Effector memory CD4-positive, alpha-beta T cell (primary cell): ENCODE measurements around the gene KLHL29.

ENCODE experiments used
- DNase-seq, 3 donors: peaks; one replicate each; pipeline ENCODE4 v3.0.0-alpha.2; 2020
- H3K27ac ChIP-seq: 2 replicates; pipeline ENCODE4 v1.7.0; 2013; ENCODE audit warnings: mild to moderate bottlenecking, low read length, moderate library complexity; ENCODE audit not compliant: insufficient read depth, poor library complexity, severe bottlenecking
- H3K27me3 ChIP-seq: replicated peaks from 2 replicates; pipeline ENCODE4 v1.7.0; 2013; ENCODE audit warnings: mild to moderate bottlenecking, low read length; ENCODE audit not compliant: insufficient read depth, control insufficient read depth, poor library complexity, severe bottlenecking
- H3K36me3 ChIP-seq: 2 replicates; pipeline ENCODE4 v1.7.0; 2013; ENCODE audit warnings: mild to moderate bottlenecking, low read length, moderate library complexity; ENCODE audit not compliant: control insufficient read depth, insufficient read depth
- H3K4me1 ChIP-seq: 2 replicates; pipeline ENCODE4 v1.7.0; 2013; ENCODE audit warnings: low read length, mild to moderate bottlenecking; ENCODE audit not compliant: control insufficient read depth, insufficient read depth, poor library complexity, severe bottlenecking
- H3K4me3 ChIP-seq: 2 replicates; pipeline ENCODE4 v1.7.0; 2013; ENCODE audit warnings: low read length, low read depth, mild to moderate bottlenecking; ENCODE audit not compliant: insufficient read depth, poor library complexity, severe bottlenecking
- H3K9me3 ChIP-seq: 2 replicates; pipeline ENCODE4 v1.7.0; 2013; ENCODE audit warnings: mild to moderate bottlenecking, low read length, moderate library complexity; ENCODE audit not compliant: control insufficient read depth

The KLHL29 gene

DNA sequence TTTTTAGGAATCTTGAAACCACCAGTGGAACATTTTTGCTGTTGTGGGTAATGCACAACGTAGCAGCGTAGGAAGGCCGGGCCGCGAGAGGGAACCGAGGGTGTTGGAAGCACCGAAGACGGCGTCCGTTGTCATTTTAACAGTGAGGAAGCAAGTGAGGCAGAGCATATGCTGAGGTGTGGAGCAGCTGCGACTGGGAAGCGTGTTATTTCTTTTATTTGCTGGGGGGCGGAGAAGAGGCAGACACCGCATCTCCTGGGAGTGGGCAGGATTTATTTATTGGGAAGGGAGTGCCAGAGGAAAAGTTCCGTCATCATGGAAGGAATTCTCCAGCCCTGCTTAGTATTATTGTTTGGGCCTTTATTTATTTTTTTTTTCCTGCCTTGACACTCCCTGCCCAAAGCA is 232.8 kb downstream of the KLHL29 start:
- no peaks in the 10 kb centered on the region for H3K4me1 ChIP-seq
- H3K4me3 ChIP-seq = no peak overlapping the region
- H3K36me3 ChIP-seq = no peaks in the 10 kb centered on the region

DNA sequence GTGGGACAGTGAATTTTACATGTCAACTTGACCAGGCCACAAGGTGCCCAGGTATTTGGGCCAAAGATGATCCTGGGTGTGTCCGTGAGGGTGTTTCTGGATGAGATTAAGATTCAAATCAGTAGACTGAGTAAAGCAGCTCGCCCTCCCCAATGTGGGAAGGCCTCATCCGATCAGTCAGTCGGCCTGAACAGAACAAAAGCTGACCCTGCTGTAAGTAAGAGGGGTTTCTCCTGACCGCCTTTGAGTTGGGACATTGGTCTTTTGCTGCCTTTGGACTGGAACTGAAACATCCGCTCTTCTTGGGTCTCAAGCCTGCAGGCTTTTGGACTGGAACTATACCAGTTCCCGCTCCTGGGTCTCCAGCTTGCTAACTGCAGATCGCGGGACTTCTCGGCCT is 233.3 kb downstream of the KLHL29 start:
- no peaks in the 10 kb centered on the region for H3K27me3 ChIP-seq
- no peaks in the 10 kb centered on the region for H3K9me3 ChIP-seq
- no peaks in the 10 kb centered on the region for H3K36me3 ChIP-seq
- DNase-seq = no peak
- no peak overlapping the region for H3K4me3 ChIP-seq
- no peaks in the 10 kb centered on the region for H3K4me1 ChIP-seq
- no peak overlapping the region for H3K27ac ChIP-seq

More for the DNA sequence above, 232.8 kb downstream of the KLHL29 start:
- H3K27ac ChIP-seq = no peak overlapping the region
- no peak for DNase-seq
- H3K27me3 ChIP-seq = no peaks in the 10 kb centered on the region
- no peaks in the 10 kb centered on the region for H3K9me3 ChIP-seq

DNA sequence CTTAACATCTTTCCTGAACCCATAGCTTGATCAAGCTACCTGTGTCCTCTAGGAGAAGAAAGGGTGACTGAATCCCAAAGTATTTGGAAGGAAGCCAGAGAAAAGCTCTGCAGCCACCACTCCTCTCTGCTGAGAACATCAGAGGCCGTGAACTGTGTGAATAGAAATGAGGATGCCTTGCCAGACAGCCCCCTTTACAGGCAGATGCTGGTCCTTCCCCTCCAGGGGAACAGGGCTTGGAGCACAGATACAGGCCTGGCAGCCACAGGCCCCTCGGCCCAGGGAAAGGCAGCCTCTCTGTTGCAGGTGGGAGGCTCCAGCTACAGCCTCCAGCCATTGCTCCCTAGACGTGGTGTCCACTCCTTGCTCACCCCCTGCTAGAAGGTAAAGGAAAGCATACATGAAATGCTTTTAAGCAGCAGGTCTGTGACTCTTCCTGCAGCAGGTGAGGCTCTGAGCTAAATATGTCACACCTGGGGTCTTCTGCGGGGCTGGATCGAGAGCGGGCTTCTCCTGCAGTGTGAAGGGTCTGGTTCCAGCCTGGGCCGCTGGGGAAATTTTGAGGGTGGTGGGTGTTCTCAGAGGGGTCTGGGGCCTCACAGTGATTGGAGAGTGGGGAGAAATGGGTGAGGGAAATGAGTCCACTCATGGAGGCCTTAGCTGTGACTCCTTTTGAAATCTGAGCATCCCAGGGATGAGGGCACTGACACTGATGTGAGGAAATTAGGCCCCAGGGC is 234.0 kb downstream of the KLHL29 start:
- no peak overlapping the region for H3K4me3 ChIP-seq
- H3K27me3 ChIP-seq = no peaks in the 10 kb centered on the region
- H3K4me1 ChIP-seq = no peaks in the 10 kb centered on the region
- H3K36me3 ChIP-seq = no peaks in the 10 kb centered on the region
- H3K27ac ChIP-seq = no peak overlapping the region
- H3K9me3 ChIP-seq = no peaks in the 10 kb centered on the region
- DNase-seq = no peak

DNA sequence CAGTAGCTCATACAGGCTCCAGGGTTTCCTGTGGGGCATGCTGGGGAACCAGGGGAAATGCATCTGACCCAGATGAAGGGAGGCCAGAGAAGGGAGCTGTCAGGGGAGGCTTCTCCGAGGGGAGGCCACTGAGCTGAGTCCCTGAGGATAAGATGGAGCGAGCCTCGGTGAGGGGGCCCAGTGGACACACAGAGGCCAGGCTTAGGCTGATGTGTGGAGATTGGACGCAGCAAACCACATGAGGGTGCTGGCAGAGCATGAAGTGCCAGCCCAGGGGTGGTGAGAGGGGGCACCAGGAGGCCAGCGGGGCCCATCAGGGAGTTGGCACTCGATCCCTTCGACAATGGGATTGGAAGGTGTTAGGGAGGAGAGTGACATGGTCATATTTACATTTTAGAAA is 235.0 kb downstream of the KLHL29 start:
- Histone ChIP-seq H3K27ac (no peak overlapping the region), H3K27me3 (no peaks in the 10 kb centered on the region), H3K36me3 (no peaks in the 10 kb centered on the region), H3K4me1 (no peaks in the 10 kb centered on the region), H3K4me3 (no peak overlapping the region), H3K9me3 (no peaks in the 10 kb centered on the region)
- no peak for DNase-seq

DNA sequence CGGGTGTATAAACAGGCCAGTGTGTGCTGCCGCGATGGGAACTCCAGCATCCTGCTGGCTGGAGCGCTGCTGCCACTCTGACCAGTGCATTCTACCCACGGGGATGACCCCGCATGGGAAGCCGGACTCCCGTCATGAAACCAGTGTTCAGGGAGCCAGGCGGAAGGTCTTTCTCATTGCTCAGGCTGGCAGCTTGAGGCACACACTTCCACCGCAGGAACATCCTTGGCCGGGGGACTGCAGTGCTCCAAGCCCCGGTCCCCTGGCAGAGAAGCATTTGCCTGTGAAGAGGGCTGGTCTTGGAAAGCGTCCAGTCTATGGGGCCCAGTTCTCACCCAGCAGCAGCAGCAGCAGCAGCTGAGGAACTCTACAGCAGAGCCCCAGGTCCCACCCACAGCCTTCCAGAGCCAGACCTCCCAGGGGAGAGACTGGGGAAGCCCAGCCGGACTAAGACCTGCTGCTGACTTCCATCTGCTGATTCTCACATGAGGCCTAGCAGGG is 235.9 kb downstream of the KLHL29 start:
- Histone ChIP-seq H3K36me3 (no peaks in the 10 kb centered on the region), H3K9me3 (no peaks in the 10 kb centered on the region), H3K27me3 (no peaks in the 10 kb centered on the region), H3K4me1 (no peaks in the 10 kb centered on the region), H3K27ac (no peak overlapping the region), H3K4me3 (no peak overlapping the region)
- no peak for DNase-seq

DNA sequence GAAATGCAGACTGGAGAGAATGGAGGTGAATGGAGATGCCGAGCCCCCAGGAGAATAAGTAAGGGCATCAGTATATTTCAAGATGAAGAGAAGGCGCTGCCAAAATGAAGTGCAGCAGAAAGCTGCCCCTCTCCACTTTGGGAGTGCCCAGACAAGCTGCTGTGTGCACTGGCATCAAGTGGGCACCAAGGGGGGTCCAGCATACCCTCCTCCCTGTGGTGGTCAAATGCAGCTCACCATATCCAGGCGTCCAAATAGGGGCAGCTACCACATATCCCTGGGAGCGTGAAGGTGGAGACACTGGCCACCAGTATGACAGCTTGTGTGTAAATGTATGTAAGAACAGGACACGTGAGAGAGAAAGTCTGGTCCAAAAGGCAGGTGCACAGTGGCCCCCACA is 236.6 kb downstream of the KLHL29 start:
- H3K27ac ChIP-seq = no peak overlapping the region

DNA sequence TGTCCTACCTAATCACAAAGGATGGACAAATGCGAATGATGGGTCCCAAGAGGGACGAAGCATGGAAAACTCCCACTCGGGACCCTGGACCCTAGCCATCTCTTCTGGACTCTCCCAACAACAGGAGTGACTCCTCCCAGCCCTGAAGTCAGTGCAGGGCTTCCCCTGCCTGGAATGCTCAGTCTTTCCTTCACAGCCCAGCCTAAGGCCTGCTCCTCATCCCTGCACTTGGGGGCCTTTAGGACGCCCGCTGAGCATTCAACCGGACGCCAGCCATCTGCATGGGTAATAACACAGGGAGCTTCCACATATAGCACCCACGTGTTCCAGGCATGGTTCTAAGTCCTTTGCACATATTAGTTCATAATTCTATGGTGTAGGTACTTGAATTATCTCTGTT is 237.5 kb downstream of the KLHL29 start:
- H3K4me1 ChIP-seq = no peaks in the 10 kb centered on the region
- H3K9me3 ChIP-seq = no peaks in the 10 kb centered on the region
- H3K27me3 ChIP-seq = no peaks in the 10 kb centered on the region
- H3K4me3 ChIP-seq = no peak overlapping the region
- no peak for DNase-seq
- no peaks in the 10 kb centered on the region for H3K36me3 ChIP-seq
- no peak overlapping the region for H3K27ac ChIP-seq

More for the DNA sequence above, 236.6 kb downstream of the KLHL29 start:
- Histone ChIP-seq H3K9me3 (no peaks in the 10 kb centered on the region), H3K27me3 (no peaks in the 10 kb centered on the region), H3K4me1 (no peaks in the 10 kb centered on the region), H3K4me3 (no peak overlapping the region), H3K36me3 (no peaks in the 10 kb centered on the region)
- DNase-seq = no peak

DNA sequence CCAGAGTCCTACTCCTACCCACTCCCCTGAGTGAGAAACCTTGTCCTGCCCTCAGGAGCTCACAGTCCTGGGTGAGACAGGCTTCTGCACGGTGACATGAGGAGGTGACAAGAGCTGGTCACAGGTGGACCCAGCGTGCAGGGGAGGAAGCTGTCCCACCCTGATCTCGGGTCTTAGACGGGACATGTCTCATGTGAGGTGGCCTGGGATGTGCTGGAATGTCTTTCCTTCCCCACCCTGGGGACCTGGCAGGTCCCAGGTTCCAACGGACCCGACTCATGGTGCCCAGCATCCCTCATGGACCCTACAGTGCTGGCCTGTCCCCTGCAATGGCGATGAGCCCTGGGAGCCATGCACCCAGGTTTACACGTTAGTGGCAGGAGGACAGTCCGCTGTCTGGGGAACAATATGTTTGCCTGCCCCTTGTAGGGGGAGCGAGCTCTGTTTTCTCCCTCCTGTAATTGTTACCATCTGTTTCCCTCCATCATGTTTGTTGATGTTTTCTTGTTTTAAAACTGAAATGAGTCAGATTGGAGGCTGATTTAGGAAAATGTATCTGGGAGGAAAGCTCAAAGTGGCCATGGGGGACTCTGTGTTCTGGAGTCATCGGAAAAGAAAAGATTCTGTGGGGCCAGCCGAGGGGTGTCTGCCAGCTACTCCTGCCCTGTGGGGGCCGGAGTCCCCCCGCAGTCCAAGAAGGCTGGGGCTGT is 238.1 kb downstream of the KLHL29 start:
- no peaks in the 10 kb centered on the region for H3K27me3 ChIP-seq
- H3K4me1 ChIP-seq = no peaks in the 10 kb centered on the region
- no peaks in the 10 kb centered on the region for H3K9me3 ChIP-seq
- DNase-seq = no peak
- H3K36me3 ChIP-seq = no peaks in the 10 kb centered on the region
- no peak overlapping the region for H3K27ac ChIP-seq
- H3K4me3 ChIP-seq = no peak overlapping the region

DNA sequence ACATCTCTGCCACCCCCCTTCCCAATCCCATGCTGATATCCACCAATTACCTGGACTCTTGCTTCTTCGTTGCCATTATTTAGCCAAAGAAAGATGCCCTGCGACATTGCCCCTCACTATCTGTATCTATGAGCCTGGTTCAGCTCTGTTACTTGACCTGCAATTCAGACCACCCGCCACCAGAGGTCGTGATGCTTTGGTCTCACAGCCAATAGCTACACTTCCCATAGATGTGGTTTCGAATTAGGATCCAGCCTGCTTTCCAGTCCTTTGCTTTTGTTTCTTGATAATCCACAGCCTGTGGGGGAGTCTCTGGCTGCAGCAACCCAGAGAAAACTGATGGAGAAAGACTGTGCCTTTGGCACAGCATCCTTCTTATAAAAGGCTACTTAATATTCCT is 239.4 kb downstream of the KLHL29 start:
- H3K9me3 ChIP-seq = no peaks in the 10 kb centered on the region
- H3K27me3 ChIP-seq = no peaks in the 10 kb centered on the region
- H3K4me1 ChIP-seq = no peaks in the 10 kb centered on the region
- H3K4me3 ChIP-seq = no peak overlapping the region
- H3K36me3 ChIP-seq = no peaks in the 10 kb centered on the region
- no peak overlapping the region for H3K27ac ChIP-seq
- no peak for DNase-seq

DNA sequence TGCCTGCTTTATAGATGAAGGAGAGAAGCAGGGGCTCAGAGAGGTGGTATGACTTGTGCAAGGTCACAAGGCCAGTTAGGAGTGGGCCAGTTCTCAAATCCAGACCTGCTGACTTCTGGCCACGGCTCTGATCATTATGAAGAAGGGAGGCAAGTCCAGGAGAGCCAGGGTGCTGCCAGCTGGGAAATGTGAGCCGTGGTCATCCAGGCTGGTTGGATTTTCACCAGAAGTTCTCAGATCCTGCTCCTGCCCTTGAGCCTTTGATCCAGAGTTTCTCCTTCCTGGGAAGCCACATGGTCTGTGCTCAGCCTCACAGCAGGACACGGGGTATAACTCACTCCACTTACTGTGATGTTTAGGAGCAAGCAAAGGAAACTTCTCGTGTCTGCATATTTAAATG is 239.9 kb downstream of the KLHL29 start:
- no peaks in the 10 kb centered on the region for H3K27me3 ChIP-seq
- H3K4me3 ChIP-seq = no peak overlapping the region
- DNase-seq = no peak
- no peak overlapping the region for H3K27ac ChIP-seq
- H3K9me3 ChIP-seq = no peaks in the 10 kb centered on the region
- no peaks in the 10 kb centered on the region for H3K36me3 ChIP-seq
- H3K4me1 ChIP-seq = no peaks in the 10 kb centered on the region
